Liver (tissue), 9 donors: Measurements from ENCODE around the gene IL25. TPM values are rescaled to one million over a fixed set of nuclear protein-coding genes. Genes with fewer than 3 reads are reported as not detected.

Experiments used
- DNase-seq: peaks from one replicate; pipeline ENCODE4 v3.0.0-alpha.2; 2017; ENCODE audit warnings: low spot score
- H3K27ac ChIP-seq, 2 donors: one replicate each; pipeline ENCODE4 v1.7.0; 2013; ENCODE audit warnings: inconsistent platforms in 2 of 2, low read length in 2 of 2, control low read depth in 1 of 2, low read depth in 1 of 2, mild to moderate bottlenecking in 1 of 2
- H3K27me3 ChIP-seq, 4 donors: one replicate each; pipeline versions ENCODE4 v1.6.1 to v1.7.0; 2013; ENCODE audit warnings: low read length in 3 of 4, inconsistent platforms in 1 of 4, mild to moderate bottlenecking in 1 of 4, moderate library complexity in 1 of 4; ENCODE audit not compliant: control insufficient read depth in 4 of 4, insufficient read depth in 4 of 4
- H3K36me3 ChIP-seq, 4 donors: one replicate each; pipeline versions ENCODE4 v1.6.1 to v1.7.0; 2013; ENCODE audit warnings: low read length in 3 of 4, mild to moderate bottlenecking in 3 of 4, low read depth in 1 of 4, moderate library complexity in 1 of 4; ENCODE audit not compliant: control insufficient read depth in 4 of 4, insufficient read depth in 3 of 4
- H3K4me1 ChIP-seq, 4 donors: one replicate each; pipeline versions ENCODE4 v1.6.1 to v1.7.0; 2013; ENCODE audit warnings: low read length in 3 of 4, mild to moderate bottlenecking in 3 of 4, moderate library complexity in 1 of 4; ENCODE audit not compliant: control insufficient read depth in 4 of 4, insufficient read depth in 4 of 4
- H3K4me3 ChIP-seq, 3 donors: one replicate each; pipeline versions ENCODE4 v1.6.1 to v1.7.0; 2013; ENCODE audit warnings: low read length in 3 of 3, control low read depth in 1 of 3, low read depth in 1 of 3, mild to moderate bottlenecking in 1 of 3
- H3K9ac ChIP-seq, 2 donors: one replicate each; pipeline ENCODE4 v1.7.0; 2013; ENCODE audit warnings: low read length in 2 of 2, mild to moderate bottlenecking in 2 of 2, moderate library complexity in 2 of 2, control low read depth in 1 of 2, low read depth in 1 of 2
- H3K9me3 ChIP-seq, 4 donors: one replicate each; pipeline versions ENCODE4 v1.6.1 to v1.7.0; 2013; ENCODE audit warnings: low read length in 3 of 4; ENCODE audit not compliant: control insufficient read depth in 4 of 4
- ATF3 ChIP-seq: IDR thresholded peaks from 2 replicates; pipeline ENCODE4 v1.6.1; 2016; ENCODE audit warnings: antibody characterized with exemption
- CTCF ChIP-seq: fragments of 150-350 bp; IDR thresholded peaks from 2 replicates; pipeline ENCODE4 v1.5.1; 2017; ENCODE audit warnings: improper control_type of control experiment, low read depth, low read length; ENCODE audit not compliant: missing input control
- EGR1 ChIP-seq, 2 donors: IDR thresholded peaks; 2 replicates each; pipeline ENCODE4 v1.6.1; 2016 to 2018; ENCODE audit warnings: antibody characterized with exemption in 2 of 2, low read depth in 2 of 2
- FOXA1 ChIP-seq: IDR thresholded peaks from 2 replicates; pipeline ENCODE4 v1.6.1; 2016; ENCODE audit warnings: antibody characterized with exemption
- GABPA ChIP-seq, 2 donors: IDR thresholded peaks in 1 of 2; conservative IDR thresholded peaks in 1 of 2; 2 replicates each; pipeline ENCODE4 v1.6.1; 2016; ENCODE audit warnings: antibody characterized with exemption in 2 of 2, mild to moderate bottlenecking in 1 of 2, moderate library complexity in 1 of 2
- HNF4A ChIP-seq, 2 donors: conservative IDR thresholded peaks; 2 replicates each; pipeline ENCODE4 v1.6.1; 2016; ENCODE audit warnings: antibody characterized with exemption in 2 of 2, mild to moderate bottlenecking in 2 of 2
- HNF4G ChIP-seq: IDR thresholded peaks from 2 replicates; pipeline ENCODE4 v1.6.1; 2016; ENCODE audit warnings: antibody characterized with exemption
- MAX ChIP-seq: IDR thresholded peaks from 2 replicates; pipeline ENCODE4 v1.6.1; 2016; ENCODE audit warnings: antibody characterized with exemption
- NR2F2 ChIP-seq: IDR thresholded peaks from 2 replicates; pipeline ENCODE4 v1.6.1; 2016; ENCODE audit warnings: antibody characterized with exemption
- RAD21 ChIP-seq, 2 donors: IDR thresholded peaks; 2 replicates each; pipeline ENCODE4 v1.6.1; 2016; ENCODE audit warnings: antibody characterized with exemption in 2 of 2, mild to moderate bottlenecking in 2 of 2
- REST ChIP-seq: IDR thresholded peaks from 2 replicates; pipeline ENCODE4 v1.6.1; 2016; ENCODE audit warnings: antibody characterized with exemption, mild to moderate bottlenecking
- RXRA ChIP-seq, 2 donors: IDR thresholded peaks; 2 replicates each; pipeline ENCODE4 v1.6.1; 2017 to 2018; ENCODE audit warnings: antibody characterized with exemption in 2 of 2, mild to moderate bottlenecking in 1 of 2
- SP1 ChIP-seq: IDR thresholded peaks from 2 replicates; pipeline ENCODE4 v1.6.1; 2018; ENCODE audit warnings: antibody characterized with exemption, mild to moderate bottlenecking
- TAF1 ChIP-seq: conservative IDR thresholded peaks from 2 replicates; pipeline ENCODE4 v1.6.1; 2016; ENCODE audit warnings: antibody characterized with exemption, mild to moderate bottlenecking
- ZBTB33 ChIP-seq: IDR thresholded peaks from 2 replicates; pipeline ENCODE4 v1.6.1; 2016; ENCODE audit warnings: antibody characterized with exemption
- WGBS: extraction: QIAGEN DNeasy Blood & Tissue Kit; methylation state at CpG from one replicate; pipeline ENCODE4 v1.1.7; 2013; 5-methylcytosine and 5-hydroxymethylcytosine counted together
- polyA plus RNA-seq, 2 donors: library from polyadenylated mRNA; stranded (reverse) in 1 of 2; unstranded in 1 of 2; fragments of 200-250 nt in 1 of 2; fragments of >200 nt in 1 of 2; fragmentation: Nextera tagmentation in 1 of 2; extraction: Ambion mirVana in 1 of 2; gene quantifications; one replicate each; pipeline versions ENCODE4 v1.2.1 to v1.2.3, GENCODE V29; 2013 to 2015
- total RNA-seq, 2 donors: library from RNA; depleted of rRNA; stranded (reverse); fragments of >200 nt; gene quantifications; one replicate each; pipeline ENCODE4 v1.2.3, GENCODE V29; 2014
- donor health status: healthy.
- donor health status: healthy.
- donor health status: healthy.
- donor health status: healthy.
- donor health status: healthy.

Gene IL25
- total and polyA plus RNA-seq, 4 donors = not detected

- TF ChIP-seq SP1 = no peak
- no peak for TF ChIP-seq MAX
- TF ChIP-seq RAD21 (IDR thresholded peaks at IDR 0.05) = no peak
- TF ChIP-seq ATF3 = no peak
- TF ChIP-seq HNF4A (conservative IDR thresholded peaks at IDR 0.05) = no peak
- no peak for TF ChIP-seq FOXA1
These were observed 24.3 kb downstream of the IL25 start (continued) for GRCh38 chr14:23396781-23397407.

- no peaks in the 10 kb centered on the region for H3K36me3 ChIP-seq
These were observed 25.7 kb downstream of the IL25 start for GRCh38 chr14:23398348-23398747.

More at GRCh38 chr14:23398348-23398747, 25.7 kb downstream of the IL25 start:
- TF ChIP-seq CTCF (no peak), TAF1 (no peak), RXRA (IDR thresholded peaks at IDR 0.05) (no peak), FOXA1 (no peak), HNF4A (conservative IDR thresholded peaks at IDR 0.05) (no peak), SP1 (no peak), ZBTB33 (no peak), EGR1 (IDR thresholded peaks at IDR 0.05; ENCODE audit: low read depth in 2 of 2) (no peak), GABPA (IDR thresholded peaks at IDR 0.05 in 1 of 2, conservative IDR thresholded peaks at IDR 0.05 in 1 of 2) (no peak), HNF4G (no peak), NR2F2 (no peak), REST (no peak)
- Histone ChIP-seq H3K27ac (no peak overlapping the region), H3K4me1 (no peaks in the 10 kb centered on the region), H3K9ac (no peak overlapping the region), H3K9me3 (no peaks in the 10 kb centered on the region), H3K4me3 (no peak overlapping the region), H3K27me3 (no peaks in the 10 kb centered on the region)
- 85% methylated on average over 4 of the region's 4 CpGs for WGBS
- DNase-seq = no peak
